PC-3 (cell line): Measurements from ENCODE around the gene SFSWAP.

ENCODE experiments used
- EZH2phosphoT487 ChIP-seq: fragments of 300-600 bp; sonication (generic); IDR thresholded peaks from 2 replicates; pipeline ENCODE4 v1.6.1; 2018; ENCODE audit warnings: mild to moderate bottlenecking, antibody characterized with exemption, low read length, borderline replicate concordance
- TF ChIP-seq, protein P1 (sequence below): fragments of 300-600 bp; sonication (generic); conservative IDR thresholded peaks from 2 replicates; pipeline ENCODE4 v1.5.1; 2017; ENCODE audit warnings: antibody characterized with exemption, low read depth, mild to moderate bottlenecking, low read length

GRCh38 chr12:131671871-131672270, 39.0 kb upstream of the SFSWAP start:
- TF ChIP-seq, protein P1, sequence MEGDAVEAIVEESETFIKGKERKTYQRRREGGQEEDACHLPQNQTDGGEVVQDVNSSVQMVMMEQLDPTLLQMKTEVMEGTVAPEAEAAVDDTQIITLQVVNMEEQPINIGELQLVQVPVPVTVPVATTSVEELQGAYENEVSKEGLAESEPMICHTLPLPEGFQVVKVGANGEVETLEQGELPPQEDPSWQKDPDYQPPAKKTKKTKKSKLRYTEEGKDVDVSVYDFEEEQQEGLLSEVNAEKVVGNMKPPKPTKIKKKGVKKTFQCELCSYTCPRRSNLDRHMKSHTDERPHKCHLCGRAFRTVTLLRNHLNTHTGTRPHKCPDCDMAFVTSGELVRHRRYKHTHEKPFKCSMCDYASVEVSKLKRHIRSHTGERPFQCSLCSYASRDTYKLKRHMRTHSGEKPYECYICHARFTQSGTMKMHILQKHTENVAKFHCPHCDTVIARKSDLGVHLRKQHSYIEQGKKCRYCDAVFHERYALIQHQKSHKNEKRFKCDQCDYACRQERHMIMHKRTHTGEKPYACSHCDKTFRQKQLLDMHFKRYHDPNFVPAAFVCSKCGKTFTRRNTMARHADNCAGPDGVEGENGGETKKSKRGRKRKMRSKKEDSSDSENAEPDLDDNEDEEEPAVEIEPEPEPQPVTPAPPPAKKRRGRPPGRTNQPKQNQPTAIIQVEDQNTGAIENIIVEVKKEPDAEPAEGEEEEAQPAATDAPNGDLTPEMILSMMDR = no peak
- no peak for TF ChIP-seq EZH2phosphoT487
